ENCODE results near the gene SND1. TPM values are rescaled to one million over a fixed set of nuclear protein-coding genes. Genes with fewer than 3 reads are reported as not detected.

The SND1 gene
- total RNA-seq, 1 donor from 2014 or later, result 185 TPM

GRCh38 chr7:128005759-128006159 lies 353.8 kb downstream of the SND1 start:
- no peak for DNase-seq (ENCODE audit: extremely low read depth, low read depth, low spot score)

GRCh38 chr7:128006550-128007302 lies 354.7 kb downstream of the SND1 start:
- DNase-seq (ENCODE audit: extremely low read depth, low read depth, low spot score), result no peak

- no peak for DNase-seq (ENCODE audit: extremely low read depth, low read depth, low spot score)
These were observed 355.3 kb downstream of the SND1 start for GRCh38 chr7:128007303-128007680.

GRCh38 chr7:128008141-128008540 lies 356.1 kb downstream of the SND1 start:
- DNase-seq (ENCODE audit: extremely low read depth, low read depth, low spot score), result no peak

GRCh38 chr7:128008744-128009143 lies 356.8 kb downstream of the SND1 start:
- no peak for DNase-seq (ENCODE audit: extremely low read depth, low read depth, low spot score)

GRCh38 chr7:128010391-128011127 lies 358.6 kb downstream of the SND1 start:
- no peak for DNase-seq (ENCODE audit: extremely low read depth, low read depth, low spot score)

GRCh38 chr7:128011131-128011661 lies 359.2 kb downstream of the SND1 start:
- DNase-seq (ENCODE audit: extremely low read depth, low read depth, low spot score), result no peak

GRCh38 chr7:128014811-128015210 lies 362.8 kb downstream of the SND1 start:
- DNase-seq (ENCODE audit: extremely low read depth, low read depth, low spot score), result no peak

- DNase-seq (ENCODE audit: extremely low read depth, low read depth, low spot score), result no peak
These were observed 365.5 kb downstream of the SND1 start for GRCh38 chr7:128017460-128017859.

- DNase-seq (ENCODE audit: extremely low read depth, low read depth, low spot score), result no peak
These were observed 366.2 kb downstream of the SND1 start for GRCh38 chr7:128017862-128018845.

- no peak for DNase-seq (ENCODE audit: extremely low read depth, low read depth, low spot score)
These were observed 367.3 kb downstream of the SND1 start for GRCh38 chr7:128019288-128019687.

GRCh38 chr7:128020159-128020558 lies 368.2 kb downstream of the SND1 start:
- no peak for DNase-seq (ENCODE audit: extremely low read depth, low read depth, low spot score)

- DNase-seq (ENCODE audit: extremely low read depth, low read depth, low spot score), result no peak
These were observed 369.4 kb downstream of the SND1 start for GRCh38 chr7:128021366-128021765.

GRCh38 chr7:128022631-128023532 lies 370.9 kb downstream of the SND1 start:
- no peak for DNase-seq (ENCODE audit: extremely low read depth, low read depth, low spot score)

GRCh38 chr7:128024151-128024550 lies 372.2 kb downstream of the SND1 start:
- DNase-seq (ENCODE audit: extremely low read depth, low read depth, low spot score), result no peak

- no peak for DNase-seq (ENCODE audit: extremely low read depth, low read depth, low spot score)
These were observed 373.4 kb downstream of the SND1 start for GRCh38 chr7:128025380-128025779.

GRCh38 chr7:128025819-128026218 lies 373.8 kb downstream of the SND1 start:
- no peak for DNase-seq (ENCODE audit: extremely low read depth, low read depth, low spot score)

- no peak for DNase-seq (ENCODE audit: extremely low read depth, low read depth, low spot score)
These were observed 374.6 kb downstream of the SND1 start for GRCh38 chr7:128026551-128026950.

- no peak for DNase-seq (ENCODE audit: extremely low read depth, low read depth, low spot score)
These were observed 375.5 kb downstream of the SND1 start for GRCh38 chr7:128027485-128027980.
